Right lobe of liver (tissue), 6 donors: Measurements from ENCODE around the gene CNDP1. TPM values are rescaled to one million over a fixed set of nuclear protein-coding genes. Genes with fewer than 3 reads are reported as not detected.

ENCODE experiments used
- ATAC-seq, 4 donors: fragments of 200-7000 bp; cut with Tn5 transposase; one replicate each; pipeline ENCODE4 v1.9.1; 2020; ENCODE audit warnings: mild to moderate bottlenecking in 4 of 4, moderate library complexity in 4 of 4
- DNase-seq, 3 donors: peaks; one replicate each; pipeline ENCODE4 v3.0.0-alpha.2; 2020
- H3K27ac ChIP-seq, 3 donors: fragments of 200-600 bp; one replicate each; pipeline ENCODE4 v1.8.0; 2022
- H3K27me3 ChIP-seq, 2 donors: fragments of 200-600 bp; one replicate each; pipeline ENCODE4 v1.8.0; 2022
- H3K36me3 ChIP-seq, 4 donors: fragments of 200-600 bp; sonication (generic) in 1 of 4; one replicate each; pipeline versions ENCODE4 v1.5.1 to v1.8.0; 2017 to 2022; ENCODE audit warnings: control low read depth in 1 of 4
- H3K4me1 ChIP-seq, 4 donors: fragments of 200-600 bp; sonication (generic) in 1 of 4; one replicate each; pipeline versions ENCODE4 v1.5.1 to v1.8.0; 2017 to 2022; ENCODE audit warnings: control low read depth in 1 of 4
- H3K4me3 ChIP-seq, 3 donors: fragments of 200-600 bp; one replicate each; pipeline ENCODE4 v1.8.0; 2022
- H3K9me3 ChIP-seq, 4 donors: fragments of 200-600 bp; sonication (generic) in 1 of 4; one replicate each; pipeline versions ENCODE4 v1.5.1 to v1.8.0; 2017 to 2022; ENCODE audit warnings: control low read depth in 1 of 4
- POLR2A ChIP-seq: fragments of 450-650 bp; IDR thresholded peaks from one replicate; pipeline ENCODE4 v1.6.1; 2017; ENCODE audit warnings: antibody characterized with exemption, mild to moderate bottlenecking
- WGBS: methylation state at CpG from one replicate; pipeline ENCODE4 v1.1.6; 2018; ENCODE audit warnings: low coverage, low lambda C conversion rate; ENCODE audit not compliant: insufficient coverage; ENCODE audit errors: missing lambda C conversion rate; 5-methylcytosine and 5-hydroxymethylcytosine counted together
- intact Hi-C, 2 donors: fragments of 100-400 bp; cut with DNase I; formaldehyde crosslinking; loops; one replicate each; pipeline versions ENCODE4 v1.11.2 to v1.14.1; 2022
- total RNA-seq, 6 experiments: library from RNA; depleted of rRNA in 2 of 6; stranded (reverse); fragments of >200 nt in 2 of 6; fragmentation: NEBNext Ultra II Directional in 3 of 6; extraction: Animal tissue kit (Norgen Biotek cat#: 25700) in 3 of 6; gene quantifications; one replicate each; pipeline versions ENCODE4 v1.1.0 to v1.2.4, GENCODE V29; 2016 to 2023
- TF ChIP-seq, protein P1 (sequence below), 4 donors: fragments of 200-600 bp in 3 of 4; fragments of 450-650 bp in 1 of 4; IDR thresholded peaks; one replicate each; pipeline versions ENCODE4 v1.5.1 to v1.8.0; 2016 to 2022; ENCODE audit warnings: antibody characterized with exemption in 4 of 4, mild to moderate bottlenecking in 2 of 4
- donor health status: DM: no; HTN: yes; CAD: no.
- donor health status: DM: no; HTN: no; CAD: no.
- donor health status: DM: no; HTN: no; CAD: no.
- donor health status: DM: no; HTN: yes; CAD: no.
- donor health status: DM: no; HTN: yes; CAD: no.

Gene CNDP1
- total RNA-seq, 6 experiments from 2014 or later = 10.4 to 61.4 (median 28.4) TPM

DNA sequence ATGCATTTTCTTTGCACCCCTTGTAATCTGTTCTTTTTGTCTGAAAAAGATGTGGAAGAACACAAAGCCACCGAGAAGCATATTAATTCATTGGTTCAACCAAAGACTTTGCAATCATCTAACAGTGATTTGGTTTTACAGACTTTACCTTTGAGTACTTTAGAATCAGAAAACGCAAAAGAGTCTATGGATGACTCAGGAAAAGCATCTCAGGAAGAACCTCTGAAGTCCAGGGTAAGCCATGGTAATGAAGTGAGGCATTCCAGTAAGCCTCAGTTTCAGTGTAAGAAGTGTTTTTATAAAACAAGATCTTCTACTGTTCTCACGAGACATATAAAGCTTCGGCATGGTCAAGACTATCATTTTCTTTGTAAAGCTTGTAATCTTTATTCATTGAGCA lies 98.6 kb downstream of the CNDP1 start:
- Histone ChIP-seq H3K27ac (no peak overlapping the region), H3K36me3 (peaks cover 0 to 4% (median 0%) of the 10 kb centered on the region in 4 donors), H3K9me3 (no peaks in the 10 kb centered on the region), H3K4me3 (no peak overlapping the region), H3K4me1 (no peaks in the 10 kb centered on the region), H3K27me3 (no peaks in the 10 kb centered on the region)
- no peak for TF ChIP-seq POLR2A
- TF ChIP-seq, protein P1, sequence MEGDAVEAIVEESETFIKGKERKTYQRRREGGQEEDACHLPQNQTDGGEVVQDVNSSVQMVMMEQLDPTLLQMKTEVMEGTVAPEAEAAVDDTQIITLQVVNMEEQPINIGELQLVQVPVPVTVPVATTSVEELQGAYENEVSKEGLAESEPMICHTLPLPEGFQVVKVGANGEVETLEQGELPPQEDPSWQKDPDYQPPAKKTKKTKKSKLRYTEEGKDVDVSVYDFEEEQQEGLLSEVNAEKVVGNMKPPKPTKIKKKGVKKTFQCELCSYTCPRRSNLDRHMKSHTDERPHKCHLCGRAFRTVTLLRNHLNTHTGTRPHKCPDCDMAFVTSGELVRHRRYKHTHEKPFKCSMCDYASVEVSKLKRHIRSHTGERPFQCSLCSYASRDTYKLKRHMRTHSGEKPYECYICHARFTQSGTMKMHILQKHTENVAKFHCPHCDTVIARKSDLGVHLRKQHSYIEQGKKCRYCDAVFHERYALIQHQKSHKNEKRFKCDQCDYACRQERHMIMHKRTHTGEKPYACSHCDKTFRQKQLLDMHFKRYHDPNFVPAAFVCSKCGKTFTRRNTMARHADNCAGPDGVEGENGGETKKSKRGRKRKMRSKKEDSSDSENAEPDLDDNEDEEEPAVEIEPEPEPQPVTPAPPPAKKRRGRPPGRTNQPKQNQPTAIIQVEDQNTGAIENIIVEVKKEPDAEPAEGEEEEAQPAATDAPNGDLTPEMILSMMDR (IDR thresholded peaks at IDR 0.05) = no peak
- no peak for ATAC-seq
- DNase-seq = no peak
- 91% methylated on average over 4 of the region's 4 CpGs for WGBS
- intact Hi-C loops = no loop called here

DNA sequence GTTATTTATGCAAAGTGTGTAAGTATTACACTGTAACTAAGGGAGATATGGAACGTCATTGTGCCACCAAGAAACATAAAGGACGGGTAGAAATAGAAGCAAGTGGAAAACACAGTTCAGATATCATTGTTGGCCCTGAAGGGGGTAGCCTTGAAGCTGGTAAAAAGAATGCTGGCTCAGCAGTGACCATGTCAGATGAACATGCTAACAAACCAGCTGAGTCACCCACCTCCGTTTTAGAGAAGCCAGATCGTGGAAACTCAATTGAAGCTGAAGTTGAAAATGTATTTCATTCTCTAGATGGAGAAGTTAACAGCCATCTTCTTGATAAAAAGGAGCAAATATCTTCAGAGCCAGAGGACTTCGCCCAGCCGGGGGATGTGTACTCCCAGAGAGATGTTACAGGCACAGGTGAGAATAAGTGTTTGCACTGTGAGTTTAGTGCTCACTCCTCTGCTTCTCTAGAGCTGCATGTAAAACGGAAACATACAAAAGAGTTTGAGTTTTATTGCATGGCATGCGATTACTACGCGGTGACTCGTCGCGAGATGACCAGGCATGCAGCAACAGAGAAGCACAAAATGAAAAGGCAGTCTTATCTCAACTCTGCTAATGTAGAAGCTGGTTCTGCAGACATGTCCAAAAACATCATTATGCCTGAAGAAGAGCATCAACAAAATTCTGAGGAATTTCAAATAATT lies 99.5 kb downstream of the CNDP1 start:
- Histone ChIP-seq H3K27me3 (no peaks in the 10 kb centered on the region), H3K4me3 (no peak overlapping the region), H3K9me3 (no peaks in the 10 kb centered on the region), H3K4me1 (no peaks in the 10 kb centered on the region), H3K27ac (no peak overlapping the region), H3K36me3 (peaks cover 0 to 4% (median 0%) of the 10 kb centered on the region in 4 donors)
- intact Hi-C loops = no loop called here
- no peak for ATAC-seq
- no peak for DNase-seq
- TF ChIP-seq POLR2A = no peak
- TF ChIP-seq, protein P1 (IDR thresholded peaks at IDR 0.05) = no peak
- WGBS = 94% methylated on average over 13 of the region's 13 CpGs

DNA sequence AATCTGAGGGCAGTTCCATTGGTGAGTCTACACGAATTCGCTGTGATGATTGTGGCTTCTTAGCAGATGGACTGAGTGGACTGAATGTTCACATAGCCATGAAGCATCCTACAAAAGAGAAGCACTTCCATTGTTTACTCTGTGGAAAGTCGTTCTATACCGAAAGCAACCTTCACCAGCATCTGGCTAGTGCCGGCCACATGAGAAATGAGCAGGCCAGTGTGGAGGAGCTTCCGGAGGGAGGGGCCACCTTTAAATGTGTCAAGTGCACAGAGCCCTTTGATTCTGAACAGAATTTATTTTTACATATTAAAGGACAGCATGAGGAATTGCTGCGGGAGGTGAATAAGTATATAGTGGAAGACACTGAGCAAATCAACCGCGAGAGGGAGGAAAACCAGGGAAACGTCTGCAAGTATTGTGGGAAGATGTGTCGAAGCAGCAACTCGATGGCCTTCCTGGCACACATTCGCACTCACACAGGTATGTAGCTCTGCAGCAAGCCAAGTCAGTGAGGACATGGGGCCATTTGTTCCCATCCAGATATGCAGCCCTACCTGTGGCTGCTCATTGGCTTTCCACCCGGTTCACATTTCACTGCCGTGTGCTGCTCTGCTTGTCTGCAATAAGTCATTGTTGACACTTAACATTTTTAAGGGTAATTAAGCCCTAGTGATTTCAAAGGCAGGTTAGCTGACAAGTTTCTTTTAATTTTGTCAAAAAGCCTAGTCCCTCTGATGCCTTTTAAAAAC lies 101.1 kb downstream of the CNDP1 start:
- peaks cover 0 to 4% (median 0%) of the 10 kb centered on the region in 4 donors for H3K36me3 ChIP-seq
- no peaks in the 10 kb centered on the region for H3K27me3 ChIP-seq
- intact Hi-C loops = no loop called here
- H3K4me1 ChIP-seq = no peaks in the 10 kb centered on the region
- 98% methylated on average over 8 of the region's 15 CpGs for WGBS
- H3K4me3 ChIP-seq = no peak overlapping the region
- DNase-seq = no peak
- no peak for TF ChIP-seq POLR2A
- TF ChIP-seq, protein P1 (IDR thresholded peaks at IDR 0.05) = no peak
- H3K9me3 ChIP-seq = no peaks in the 10 kb centered on the region
- no peak for ATAC-seq
- no peak overlapping the region for H3K27ac ChIP-seq

Other genes with a start within 250 kb of the CNDP1 start
- 1,000 to 10,000 TPM in 2 of 6 experiments, 100 to 1,000 TPM in 4; 817 to 1,434 (median 907) TPM for gene CYB5A, start 242.5 kb upstream of the CNDP1 start, total RNA-seq
- gene C18orf63, start 218.7 kb upstream of the CNDP1 start, total RNA-seq = not detected
- gene DIPK1C, start 77.2 kb upstream of the CNDP1 start, total RNA-seq = under 1 TPM in 3 of 6 experiments, not detected in 3; 0.06 to 0.37 (median 0.20) TPM
- gene CNDP2, start 38.1 kb upstream of the CNDP1 start, total RNA-seq = 100 to 1,000 TPM; 178 to 367 (median 230) TPM
- 1 to 10 TPM; 4.3 to 8.0 (median 5.7) TPM for gene ZNF407, start 63.4 kb downstream of the CNDP1 start, total RNA-seq